BLaER1 treated with 17β-estradiol and CSF1 and Interleukin-3, amounts not matched to agents 10 nM and 100 nM (cell line): Measurements from ENCODE around the gene PRKCA.
"Not testable (repeated sequence)": the region's sequence is repeated elsewhere in the genome, so short reads cannot be mapped to it uniquely, and the experiment has no call there.

Experiments used
- H3K27ac ChIP-seq, 11 experiments: shearing (Covaris generic); formaldehyde crosslinking; 2 replicates each; pipeline ENCODE4 v1.8.1; 2022
- H3K27me3 ChIP-seq, 11 experiments: shearing (Covaris generic); formaldehyde crosslinking; 2 replicates each; pipeline ENCODE4 v1.8.1; 2022
- H3K36me3 ChIP-seq, 11 experiments: shearing (Covaris generic); formaldehyde crosslinking; 2 replicates each; pipeline ENCODE4 v1.8.1; 2022
- H3K4me1 ChIP-seq, 10 experiments: shearing (Covaris generic); formaldehyde crosslinking; 2 replicates each; pipeline ENCODE4 v1.8.1; 2022
- H3K4me2 ChIP-seq, 11 experiments: shearing (Covaris generic); formaldehyde crosslinking; 2 replicates each; pipeline ENCODE4 v1.8.1; 2022
- H3K4me3 ChIP-seq, 10 experiments: shearing (Covaris generic); formaldehyde crosslinking; 2 replicates each; pipeline ENCODE4 v1.8.1; 2022
- H3K9ac ChIP-seq, 11 experiments: shearing (Covaris generic); formaldehyde crosslinking; 2 replicates each; pipeline ENCODE4 v1.8.1; 2022
- H3K9me3 ChIP-seq, 11 experiments: shearing (Covaris generic); formaldehyde crosslinking; replicated peaks in 1 of 11; 2 replicates each; pipeline ENCODE4 v1.8.1; 2022
- H4K20me1 ChIP-seq, 11 experiments: shearing (Covaris generic); formaldehyde crosslinking; 2 replicates each; pipeline ENCODE4 v1.8.1; 2022
- Cebpa-rat ChIP-seq, 11 experiments: shearing (Covaris generic); IDR thresholded peaks; 2 replicates each; pipeline ENCODE4 v1.8.1; 2022

Gene PRKCA

DNA sequence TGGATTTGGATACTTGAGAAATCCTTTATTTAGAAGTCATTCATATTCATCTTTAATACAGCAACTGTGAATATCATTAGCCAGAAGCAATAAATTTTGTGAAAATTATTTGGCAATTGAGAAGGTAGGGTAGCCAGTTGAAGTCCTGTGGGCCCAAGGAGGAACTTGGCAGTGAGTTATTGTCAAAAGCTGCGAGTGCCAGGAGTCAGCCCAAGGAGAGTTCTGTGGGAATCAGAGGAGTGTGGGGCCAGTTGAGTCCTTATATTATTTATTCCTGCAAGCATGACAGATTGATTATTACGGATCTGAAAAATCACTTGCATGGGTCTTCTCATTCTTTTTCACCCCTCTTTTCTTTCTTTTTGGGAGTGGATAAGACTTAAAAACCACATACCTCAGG is 38.3 kb downstream of the PRKCA start:
- Histone ChIP-seq H3K9ac (no peak overlapping the region), H3K4me2 (peak overlapping the region in 1 of 11 experiments; percentile 10; a peak in 1 of 22 replicates)

DNA sequence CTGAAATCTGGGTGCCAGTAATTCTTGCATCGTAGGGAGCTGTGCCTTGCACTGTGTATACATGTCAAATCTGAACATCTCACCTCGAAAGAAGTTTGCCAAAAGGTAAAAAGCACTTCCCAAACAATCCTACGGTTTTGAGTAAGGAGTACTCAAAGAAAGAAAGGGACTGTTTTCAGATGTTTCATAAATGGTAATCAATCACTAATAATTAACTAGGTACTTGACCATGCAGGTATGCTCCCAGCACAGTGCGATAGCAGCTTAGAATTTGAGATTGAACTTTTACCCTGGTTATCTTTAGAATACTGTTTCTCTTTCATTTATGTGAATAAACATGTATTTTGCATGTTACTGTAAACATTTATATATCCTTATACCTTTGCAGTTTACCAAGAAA is 39.0 kb downstream of the PRKCA start:
- Histone ChIP-seq H3K27ac (no peak overlapping the region), H3K36me3 (peaks cover 0 to 53% (median 0%) of the 10 kb centered on the region in 11 experiments; a peak in 4 of 22 replicates), H3K4me1 (peaks cover 0 to 53% (median 10%) of the 10 kb centered on the region in 10 experiments; a peak in 15 of 20 replicates), H4K20me1 (peaks cover 0 to 96% (median 0%) of the 10 kb centered on the region in 11 experiments; a peak in 6 of 22 replicates), H3K9me3 (no peaks in the 10 kb centered on the region), H3K4me3 (no peak overlapping the region), H3K9ac (no peak overlapping the region), H3K27me3 (no peaks in the 10 kb centered on the region), H3K4me2 (no peak overlapping the region)
- TF ChIP-seq Cebpa-rat (IDR thresholded peaks at IDR 0.05) = no peak

More for the DNA sequence above, 38.3 kb downstream of the PRKCA start:
- H3K4me1 ChIP-seq = peaks cover 0 to 53% (median 10%) of the 10 kb centered on the region in 10 experiments; a peak in 15 of 20 replicates
- peaks cover 0 to 96% (median 0%) of the 10 kb centered on the region in 11 experiments; a peak in 6 of 22 replicates for H4K20me1 ChIP-seq
- H3K27me3 ChIP-seq = no peaks in the 10 kb centered on the region
- no peaks in the 10 kb centered on the region for H3K9me3 ChIP-seq
- H3K36me3 ChIP-seq = peaks cover 0 to 60% (median 0%) of the 10 kb centered on the region in 11 experiments; a peak in 4 of 22 replicates
- no peak overlapping the region for H3K4me3 ChIP-seq
- no peak overlapping the region for H3K27ac ChIP-seq
- no peak for TF ChIP-seq Cebpa-rat (IDR thresholded peaks at IDR 0.05)

GRCh38 chr17:66342263-66342662 is 39.9 kb downstream of the PRKCA start:
- H3K27ac ChIP-seq, H3K9me3 ChIP-seq, H3K4me2 ChIP-seq, H3K4me3 ChIP-seq, H3K9ac ChIP-seq, H3K27me3 ChIP-seq: not testable (repeated sequence)
- peaks cover 0 to 45% (median 0%) of the 10 kb centered on the region in 11 experiments; a peak in 3 of 22 replicates for H3K36me3 ChIP-seq
- H4K20me1 ChIP-seq = peaks cover 0 to 96% (median 0%) of the 10 kb centered on the region in 11 experiments; a peak in 6 of 22 replicates
- H3K4me1 ChIP-seq = peaks cover 0 to 57% (median 10%) of the 10 kb centered on the region in 10 experiments; a peak in 15 of 20 replicates

- no peak overlapping the region for H3K9ac ChIP-seq
- H3K4me2 ChIP-seq = peak overlapping the region in 3 of 11 experiments; percentile 35 to 58 (median 50); a peak in 6 of 22 replicates
- H4K20me1 ChIP-seq = peaks cover 0 to 96% (median 0%) of the 10 kb centered on the region in 11 experiments; a peak in 6 of 22 replicates
- no peaks in the 10 kb centered on the region for H3K27me3 ChIP-seq
- H3K36me3 ChIP-seq = peaks cover 0 to 36% (median 0%) of the 10 kb centered on the region in 11 experiments; a peak in 3 of 22 replicates
- no peak overlapping the region for H3K4me3 ChIP-seq
- peak overlapping the region in 3 of 11 experiments; percentile 2 to 46 (median 40); a peak in 4 of 22 replicates for H3K27ac ChIP-seq
- H3K9me3 ChIP-seq = no peaks in the 10 kb centered on the region
- peaks cover 0 to 57% (median 10%) of the 10 kb centered on the region in 10 experiments; a peak in 15 of 20 replicates for H3K4me1 ChIP-seq
- TF ChIP-seq Cebpa-rat (IDR thresholded peaks at IDR 0.05) = no peak
Observed at GRCh38 chr17:66343531-66344078, 41.2 kb downstream of the PRKCA start.

DNA sequence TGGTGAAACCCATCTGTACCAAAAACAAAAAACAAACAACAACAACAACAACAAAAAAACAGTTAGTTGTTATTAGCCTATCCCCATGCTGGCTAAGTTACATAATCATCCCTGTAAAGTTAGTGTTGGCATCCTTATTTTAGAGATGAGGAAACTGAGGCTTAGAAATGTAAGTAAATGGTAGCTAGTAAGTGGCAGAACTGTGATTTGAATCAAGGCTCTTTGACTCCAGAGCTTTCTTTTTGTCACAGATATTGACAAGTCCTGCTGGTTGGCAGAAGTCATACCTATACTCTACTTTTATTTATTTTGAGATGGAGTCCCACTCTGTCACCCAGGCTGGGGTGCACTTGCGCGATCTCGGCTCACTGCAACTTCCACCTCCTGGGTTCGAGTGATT is 42.1 kb downstream of the PRKCA start:
- Histone ChIP-seq H3K9ac (no peak overlapping the region), H3K27ac (peak overlapping the region in 3 of 11 experiments; percentile 2 to 46 (median 32); a peak in 3 of 22 replicates), H3K4me1 (peaks cover 0 to 58% (median 6%) of the 10 kb centered on the region in 10 experiments; a peak in 15 of 20 replicates), H4K20me1 (peaks cover 0 to 96% (median 0%) of the 10 kb centered on the region in 11 experiments; a peak in 6 of 22 replicates), H3K4me3 (no peak overlapping the region), H3K27me3 (no peaks in the 10 kb centered on the region), H3K4me2 (peak overlapping the region in 3 of 11 experiments; percentile 35 to 58 (median 50); a peak in 3 of 22 replicates), H3K36me3 (peaks cover 0 to 35% (median 0%) of the 10 kb centered on the region in 11 experiments; a peak in 3 of 22 replicates), H3K9me3 (no peaks in the 10 kb centered on the region)
- TF ChIP-seq Cebpa-rat (IDR thresholded peaks at IDR 0.05) = no peak

GRCh38 chr17:66345264-66345663 is 42.9 kb downstream of the PRKCA start:
- Histone ChIP-seq H3K36me3 (peaks cover 0 to 27% (median 0%) of the 10 kb centered on the region in 11 experiments; a peak in 3 of 22 replicates), H3K4me3 (no peak overlapping the region), H3K9ac (no peak overlapping the region), H3K4me2 (no peak overlapping the region), H3K9me3 (no peaks in the 10 kb centered on the region), H3K27me3 (no peaks in the 10 kb centered on the region), H4K20me1 (peaks cover 0 to 96% (median 0%) of the 10 kb centered on the region in 11 experiments; a peak in 7 of 22 replicates), H3K4me1 (peaks cover 0 to 60% (median 0%) of the 10 kb centered on the region in 10 experiments; a peak in 7 of 20 replicates), H3K27ac (no peak overlapping the region)
- TF ChIP-seq Cebpa-rat (IDR thresholded peaks at IDR 0.05) = no peak

DNA sequence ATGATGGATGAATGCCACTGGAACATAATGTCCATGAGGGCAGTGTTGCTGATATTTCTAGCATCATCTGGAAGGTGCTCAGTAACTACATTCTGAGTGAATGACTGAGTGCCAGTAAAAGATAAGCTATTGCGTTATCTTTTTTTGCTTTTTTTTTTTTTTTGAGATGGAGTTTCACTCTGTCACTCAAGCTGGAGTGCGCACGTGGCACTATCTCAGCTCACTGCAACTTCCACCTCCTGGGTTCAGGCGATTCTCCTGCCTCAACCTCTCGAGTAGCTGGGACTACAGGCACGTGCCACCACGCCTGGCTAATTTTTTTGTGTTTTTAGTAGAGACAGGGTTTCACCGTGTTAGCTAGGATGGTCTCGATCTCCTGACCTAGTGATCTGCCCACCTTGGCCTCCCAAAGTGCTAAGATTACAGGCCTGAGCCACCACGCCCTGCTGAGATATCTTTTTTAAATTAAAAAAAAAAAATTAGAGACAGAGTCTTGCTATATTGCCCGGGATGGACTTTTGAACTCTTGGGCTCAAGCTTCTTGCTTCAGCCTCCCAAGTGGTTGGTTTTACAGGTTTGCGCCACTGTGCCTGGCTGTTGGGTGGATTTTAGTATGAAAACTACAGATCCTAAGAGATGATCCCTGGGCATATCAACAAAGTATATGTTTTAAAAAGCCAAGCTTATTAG is 43.7 kb downstream of the PRKCA start:
- H3K9me3 ChIP-seq, H3K9ac ChIP-seq, H3K4me2 ChIP-seq, H3K4me3 ChIP-seq, H3K27ac ChIP-seq, H3K27me3 ChIP-seq: not testable (repeated sequence)
- Histone ChIP-seq H3K4me1 (peaks cover 0 to 68% (median 0%) of the 10 kb centered on the region in 10 experiments; a peak in 7 of 20 replicates), H3K36me3 (peaks cover 0 to 19% (median 0%) of the 10 kb centered on the region in 11 experiments; a peak in 3 of 22 replicates), H4K20me1 (peaks cover 0 to 96% (median 0%) of the 10 kb centered on the region in 11 experiments; a peak in 6 of 22 replicates)

DNA sequence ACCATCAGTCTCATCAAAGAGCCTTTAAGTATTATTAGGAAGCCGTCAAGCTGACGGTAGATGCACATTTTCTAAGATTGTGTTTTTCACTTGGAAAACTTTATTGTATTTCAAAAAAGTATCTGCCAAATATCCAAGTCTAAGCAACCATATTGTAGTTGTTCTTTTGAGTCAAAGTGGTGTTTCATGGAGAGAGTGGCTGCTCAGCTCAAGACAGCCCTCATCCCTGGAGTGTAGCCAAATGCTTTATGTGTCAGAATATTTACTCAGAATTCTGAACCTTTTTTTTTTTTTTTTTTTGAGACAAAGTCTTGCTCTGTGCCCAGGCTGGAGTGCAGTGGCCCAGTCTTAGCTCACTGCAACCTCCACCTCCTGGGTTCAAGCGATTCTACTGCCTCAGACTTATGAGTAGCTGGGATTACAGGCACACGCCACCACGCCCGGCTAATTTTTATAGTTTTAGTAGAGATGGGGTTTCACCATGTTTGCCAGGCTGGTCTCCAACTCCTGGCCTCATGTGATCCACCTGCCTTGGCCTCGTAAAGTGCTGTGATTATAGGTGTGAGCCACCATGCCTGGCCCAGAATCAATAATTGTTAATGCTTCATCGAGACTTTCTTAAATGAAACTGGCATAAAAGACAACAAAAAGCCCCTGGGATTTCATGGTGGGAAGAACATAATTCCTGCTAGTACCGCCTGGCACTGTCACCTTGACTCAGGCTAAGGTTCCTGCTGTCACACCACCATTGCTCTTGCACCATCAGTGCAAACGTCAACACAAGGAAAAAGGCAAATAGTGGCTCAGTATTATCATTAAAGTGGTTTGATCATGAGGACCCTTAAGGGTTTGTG is 45.5 kb downstream of the PRKCA start:
- Histone ChIP-seq H4K20me1 (peaks cover 0 to 99% (median 0%) of the 10 kb centered on the region in 11 experiments; a peak in 6 of 22 replicates), H3K9me3 (no peaks in the 10 kb centered on the region), H3K27me3 (no peaks in the 10 kb centered on the region), H3K9ac (no peak overlapping the region), H3K4me2 (peak overlapping the region in 3 of 11 experiments; percentile 44 to 66 (median 57); a peak in 6 of 22 replicates), H3K4me1 (peaks cover 0 to 68% (median 0%) of the 10 kb centered on the region in 10 experiments; a peak in 7 of 20 replicates), H3K27ac (no peak overlapping the region), H3K36me3 (peaks cover 0 to 8% (median 0%) of the 10 kb centered on the region in 11 experiments; a peak in 1 of 22 replicates), H3K4me3 (no peak overlapping the region)
- TF ChIP-seq Cebpa-rat (IDR thresholded peaks at IDR 0.05) = no peak
